ENCODE measurements around the gene LYZ. TPM values are rescaled to one million over a fixed set of nuclear protein-coding genes. Genes with fewer than 3 reads are reported as not detected.

The LYZ gene
- total and polyA plus RNA-seq, 2 donors (not counting 1 experiment from before 2014, with no cell fraction given): 0.17 TPM; not detected in 1

- Histone ChIP-seq H4K20me1 (ENCODE audit: control insufficient read depth, extremely low read depth, insufficient read depth, low read length) (no peaks in the 10 kb centered on the region), H3K4me2 (ENCODE audit: extremely low read depth, insufficient read depth, low read length) (peak overlapping the region; percentile 40), H3K9ac (ENCODE audit: insufficient read depth, low read length) (no peak overlapping the region), H3K4me1 (ENCODE audit: control insufficient read depth, extremely low read depth, insufficient read depth, low read length) (no peaks in the 10 kb centered on the region), H2AFZ (ENCODE audit: low read length) (no peak overlapping the region), H3K4me3 (replicated peaks in 1 of 4; ENCODE audit: control extremely low read depth in 1 of 4, insufficient read depth in 1 of 4, low read depth in 3 of 4, low read length in 4 of 4) (peak overlapping the region in 2 of 4 experiments; percentile 35 to 52), H3K9me3 (ENCODE audit: control insufficient read depth, insufficient read depth, low read depth, low read length) (no peaks in the 10 kb centered on the region), H3K27me3 (ENCODE audit: control insufficient read depth, insufficient read depth, low read length) (peaks cover 27% of the 10 kb centered on the region), H3K27ac (ENCODE audit: insufficient read depth, low read length) (no peak overlapping the region), H3K79me2 (ENCODE audit: control insufficient read depth, insufficient read depth, low read length) (no peaks in the 10 kb centered on the region), H3K36me3 (ENCODE audit: control insufficient read depth, insufficient read depth, low read length) (no peaks in the 10 kb centered on the region)
- TF ChIP-seq EZH2 (IDR thresholded peaks at IDR 0.05; ENCODE audit: low read length, missing control alignments) (peak; percentile 28), CTCF (conservative IDR thresholded peaks at IDR 0.05 in 1 of 2, IDR thresholded peaks at IDR 0.05 in 1 of 2; ENCODE audit: low read depth in 1 of 2, low read length in 2 of 2) (no peak)
- DNase-seq (ENCODE audit: low read depth in 2 of 2): peak in 1 of 2 donors; percentile 9
These were observed 16.7 kb upstream of the LYZ start for GRCh38 chr12:69331519-69331908.

- Histone ChIP-seq H3K4me1 (ENCODE audit: control insufficient read depth, extremely low read depth, insufficient read depth, low read length) (no peaks in the 10 kb centered on the region), H2AFZ (ENCODE audit: low read length) (no peak overlapping the region), H4K20me1 (ENCODE audit: control insufficient read depth, extremely low read depth, insufficient read depth, low read length) (no peaks in the 10 kb centered on the region), H3K4me3 (replicated peaks in 1 of 4; ENCODE audit: control extremely low read depth in 1 of 4, insufficient read depth in 1 of 4, low read depth in 3 of 4, low read length in 4 of 4) (no peak overlapping the region), H3K27me3 (ENCODE audit: control insufficient read depth, insufficient read depth, low read length) (peaks cover 27% of the 10 kb centered on the region), H3K36me3 (ENCODE audit: control insufficient read depth, insufficient read depth, low read length) (no peaks in the 10 kb centered on the region), H3K79me2 (ENCODE audit: control insufficient read depth, insufficient read depth, low read length) (no peaks in the 10 kb centered on the region), H3K27ac (ENCODE audit: insufficient read depth, low read length) (no peak overlapping the region), H3K4me2 (ENCODE audit: extremely low read depth, insufficient read depth, low read length) (peak overlapping the region; percentile 4), H3K9me3 (ENCODE audit: control insufficient read depth, insufficient read depth, low read depth, low read length) (no peaks in the 10 kb centered on the region), H3K9ac (ENCODE audit: insufficient read depth, low read length) (no peak overlapping the region)
- DNase-seq (ENCODE audit: low read depth in 2 of 2): no peak
- TF ChIP-seq EZH2 (IDR thresholded peaks at IDR 0.05; ENCODE audit: low read length, missing control alignments): no peak
These were observed 16.1 kb upstream of the LYZ start for GRCh38 chr12:69331909-69332684.

DNA sequence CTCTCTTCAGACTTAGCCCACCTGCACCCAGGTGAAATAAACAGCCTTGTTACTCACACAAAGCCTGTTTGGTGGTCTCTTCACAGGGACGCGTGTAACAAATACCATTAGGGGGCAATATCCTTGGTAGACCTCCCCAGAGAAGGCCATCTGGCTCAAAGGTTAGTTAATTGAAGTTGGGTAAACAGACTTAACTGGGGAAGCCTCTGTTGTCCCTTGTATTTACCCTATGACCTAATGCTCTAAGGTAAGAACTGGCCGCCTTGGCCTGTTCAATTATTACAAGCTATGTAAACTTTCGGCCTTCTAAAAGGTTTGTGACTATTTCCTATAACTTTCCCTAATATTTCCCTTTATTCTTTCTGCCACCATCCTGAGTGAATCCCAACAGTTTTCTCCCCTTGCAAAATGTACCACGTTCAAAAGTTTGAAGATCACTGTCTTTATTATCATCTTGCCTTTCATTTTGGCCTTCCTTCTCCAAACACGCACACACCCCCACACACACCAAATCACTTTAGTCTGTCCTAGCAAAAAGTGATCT lies 15.3 kb upstream of the LYZ start:
- no peaks in the 10 kb centered on the region for H3K36me3 ChIP-seq (ENCODE audit: control insufficient read depth, insufficient read depth, low read length)
- H3K4me3 ChIP-seq (replicated peaks in 1 of 4; ENCODE audit: control extremely low read depth in 1 of 4, insufficient read depth in 1 of 4, low read depth in 3 of 4, low read length in 4 of 4): no peak overlapping the region
- H3K4me1 ChIP-seq (ENCODE audit: control insufficient read depth, extremely low read depth, insufficient read depth, low read length): no peaks in the 10 kb centered on the region
- H3K79me2 ChIP-seq (ENCODE audit: control insufficient read depth, insufficient read depth, low read length): no peaks in the 10 kb centered on the region
- H3K4me2 ChIP-seq (ENCODE audit: extremely low read depth, insufficient read depth, low read length): no peak overlapping the region
- TF ChIP-seq EZH2 (IDR thresholded peaks at IDR 0.05; ENCODE audit: low read length, missing control alignments) (no peak), CTCF (conservative IDR thresholded peaks at IDR 0.05 in 1 of 2, IDR thresholded peaks at IDR 0.05 in 1 of 2; ENCODE audit: low read depth in 1 of 2, low read length in 2 of 2) (no peak)
- peaks cover 27% of the 10 kb centered on the region for H3K27me3 ChIP-seq (ENCODE audit: control insufficient read depth, insufficient read depth, low read length)
- no peak overlapping the region for H3K9ac ChIP-seq (ENCODE audit: insufficient read depth, low read length)
- H3K9me3 ChIP-seq (ENCODE audit: control insufficient read depth, insufficient read depth, low read depth, low read length): no peaks in the 10 kb centered on the region
- no peak overlapping the region for H2AFZ ChIP-seq (ENCODE audit: low read length)
- no peak for DNase-seq (ENCODE audit: low read depth in 2 of 2)
- H4K20me1 ChIP-seq (ENCODE audit: control insufficient read depth, extremely low read depth, insufficient read depth, low read length): no peaks in the 10 kb centered on the region
- H3K27ac ChIP-seq (ENCODE audit: insufficient read depth, low read length): no peak overlapping the region
